ENCODE results near the gene P2RY8.

GRCh38 chrX:1531096-1531890, 5.7 kb downstream of the P2RY8 start:
- TF ChIP-seq TCF12 (IDR thresholded peaks at IDR 0.05; ENCODE audit: low read depth): no peak
- TF ChIP-seq, protein P1, sequence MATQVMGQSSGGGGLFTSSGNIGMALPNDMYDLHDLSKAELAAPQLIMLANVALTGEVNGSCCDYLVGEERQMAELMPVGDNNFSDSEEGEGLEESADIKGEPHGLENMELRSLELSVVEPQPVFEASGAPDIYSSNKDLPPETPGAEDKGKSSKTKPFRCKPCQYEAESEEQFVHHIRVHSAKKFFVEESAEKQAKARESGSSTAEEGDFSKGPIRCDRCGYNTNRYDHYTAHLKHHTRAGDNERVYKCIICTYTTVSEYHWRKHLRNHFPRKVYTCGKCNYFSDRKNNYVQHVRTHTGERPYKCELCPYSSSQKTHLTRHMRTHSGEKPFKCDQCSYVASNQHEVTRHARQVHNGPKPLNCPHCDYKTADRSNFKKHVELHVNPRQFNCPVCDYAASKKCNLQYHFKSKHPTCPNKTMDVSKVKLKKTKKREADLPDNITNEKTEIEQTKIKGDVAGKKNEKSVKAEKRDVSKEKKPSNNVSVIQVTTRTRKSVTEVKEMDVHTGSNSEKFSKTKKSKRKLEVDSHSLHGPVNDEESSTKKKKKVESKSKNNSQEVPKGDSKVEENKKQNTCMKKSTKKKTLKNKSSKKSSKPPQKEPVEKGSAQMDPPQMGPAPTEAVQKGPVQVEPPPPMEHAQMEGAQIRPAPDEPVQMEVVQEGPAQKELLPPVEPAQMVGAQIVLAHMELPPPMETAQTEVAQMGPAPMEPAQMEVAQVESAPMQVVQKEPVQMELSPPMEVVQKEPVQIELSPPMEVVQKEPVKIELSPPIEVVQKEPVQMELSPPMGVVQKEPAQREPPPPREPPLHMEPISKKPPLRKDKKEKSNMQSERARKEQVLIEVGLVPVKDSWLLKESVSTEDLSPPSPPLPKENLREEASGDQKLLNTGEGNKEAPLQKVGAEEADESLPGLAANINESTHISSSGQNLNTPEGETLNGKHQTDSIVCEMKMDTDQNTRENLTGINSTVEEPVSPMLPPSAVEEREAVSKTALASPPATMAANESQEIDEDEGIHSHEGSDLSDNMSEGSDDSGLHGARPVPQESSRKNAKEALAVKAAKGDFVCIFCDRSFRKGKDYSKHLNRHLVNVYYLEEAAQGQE (IDR thresholded peaks at IDR 0.05; ENCODE audit: low read depth): no peak
- TF ChIP-seq CREB1 (IDR thresholded peaks at IDR 0.05; ENCODE audit: low read depth): no peak
- no peak for TF ChIP-seq ZBTB7A (IDR thresholded peaks at IDR 0.05; ENCODE audit: low read depth)
- TF ChIP-seq CEBPB (IDR thresholded peaks at IDR 0.05): no peak
- no peak for TF ChIP-seq TAF1 (IDR thresholded peaks at IDR 0.05; ENCODE audit: low read depth)
- TF ChIP-seq FOXM1 (IDR thresholded peaks at IDR 0.05; ENCODE audit: borderline replicate concordance, low read depth): no peak
- TF ChIP-seq EP300 (IDR thresholded peaks at IDR 0.05; ENCODE audit: borderline replicate concordance): no peak
- TF ChIP-seq RAD21 (IDR thresholded peaks at IDR 0.05; ENCODE audit: low read depth): no peak
- TF ChIP-seq EGR1 (IDR thresholded peaks at IDR 0.05): no peak
- no peak for TF ChIP-seq NFIC (IDR thresholded peaks at IDR 0.05)
- no peak for TF ChIP-seq YY1 (IDR thresholded peaks at IDR 0.05; ENCODE audit: low read depth)
- TF ChIP-seq, protein P2, sequence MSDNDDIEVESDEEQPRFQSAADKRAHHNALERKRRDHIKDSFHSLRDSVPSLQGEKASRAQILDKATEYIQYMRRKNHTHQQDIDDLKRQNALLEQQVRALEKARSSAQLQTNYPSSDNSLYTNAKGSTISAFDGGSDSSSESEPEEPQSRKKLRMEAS (IDR thresholded peaks at IDR 0.05): no peak
- TF ChIP-seq, protein P3, sequence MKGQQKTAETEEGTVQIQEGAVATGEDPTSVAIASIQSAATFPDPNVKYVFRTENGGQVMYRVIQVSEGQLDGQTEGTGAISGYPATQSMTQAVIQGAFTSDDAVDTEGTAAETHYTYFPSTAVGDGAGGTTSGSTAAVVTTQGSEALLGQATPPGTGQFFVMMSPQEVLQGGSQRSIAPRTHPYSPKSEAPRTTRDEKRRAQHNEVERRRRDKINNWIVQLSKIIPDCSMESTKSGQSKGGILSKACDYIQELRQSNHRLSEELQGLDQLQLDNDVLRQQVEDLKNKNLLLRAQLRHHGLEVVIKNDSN (IDR thresholded peaks at IDR 0.05): no peak

All from Ishikawa (cell line).